Progenitor cell of endocrine pancreas (in vitro differentiated cells): ENCODE results near the gene PTPRM. TPM values are rescaled to one million over a fixed set of nuclear protein-coding genes. Genes with fewer than 3 reads are reported as not detected.

Source experiments
- DNase-seq: peaks from one replicate; pipeline ENCODE4 v3.0.0; 2021; ENCODE audit warnings: low spot score; ENCODE audit not compliant: unreplicated experiment
- H3K27ac Mint-ChIP-seq: 2 replicates; pipeline ENCODE4 v1.8.0; 2021; ENCODE audit warnings: mild to moderate bottlenecking, moderate library complexity, mixed read lengths
- H3K27me3 Mint-ChIP-seq: 2 replicates; pipeline ENCODE4 v1.8.0; 2021; ENCODE audit warnings: mixed read lengths
- H3K36me3 Mint-ChIP-seq: 2 replicates; pipeline ENCODE4 v1.8.0; 2022; ENCODE audit warnings: mixed read lengths; ENCODE audit not compliant: insufficient read depth
- H3K4me1 Mint-ChIP-seq: 2 replicates; pipeline ENCODE4 v1.8.0; 2021; ENCODE audit warnings: low read depth, mixed read lengths
- H3K4me3 Mint-ChIP-seq: 2 replicates; pipeline ENCODE4 v1.8.0; 2021; ENCODE audit warnings: low read depth, mild to moderate bottlenecking, moderate library complexity, mixed read lengths
- H3K9me3 Mint-ChIP-seq: 2 replicates; pipeline ENCODE4 v1.8.0; 2021; ENCODE audit warnings: low read depth, mixed read lengths
- CTCF ChIP-seq: fragments of 200-600 bp; sonication (generic); IDR thresholded peaks from one replicate; pipeline ENCODE4 v1.5.0; 2021; ENCODE audit warnings: antibody characterized with exemption, mild to moderate bottlenecking; ENCODE audit not compliant: unreplicated experiment
- total RNA-seq: library from RNA; stranded (reverse); gene quantifications from 2 replicates; pipeline ENCODE4 v1.2.1, GENCODE V29; 2021

PTPRM gene
- total RNA-seq, 1 donor from 2014 or later, result 23.2 TPM

GRCh38 chr18:8248576-8248975 is 681.5 kb downstream of the PTPRM start:
- H3K9me3 Mint-ChIP-seq, result peaks cover 2% of the 10 kb centered on the region
- H3K36me3 Mint-ChIP-seq, result no peaks in the 10 kb centered on the region
- no peak for DNase-seq
- no peaks in the 10 kb centered on the region for H3K27me3 Mint-ChIP-seq
- H3K4me1 Mint-ChIP-seq, result no peaks in the 10 kb centered on the region
- no peak for TF ChIP-seq CTCF
- no peak overlapping the region for H3K4me3 Mint-ChIP-seq
- H3K27ac Mint-ChIP-seq, result no peak overlapping the region

GRCh38 chr18:8249811-8250210 is 682.7 kb downstream of the PTPRM start:
- no peaks in the 10 kb centered on the region for H3K9me3 Mint-ChIP-seq
- no peaks in the 10 kb centered on the region for H3K36me3 Mint-ChIP-seq
- no peak for TF ChIP-seq CTCF
- no peaks in the 10 kb centered on the region for H3K27me3 Mint-ChIP-seq
- DNase-seq, result no peak
- H3K27ac Mint-ChIP-seq, result no peak overlapping the region
- no peak overlapping the region for H3K4me3 Mint-ChIP-seq
- H3K4me1 Mint-ChIP-seq, result no peaks in the 10 kb centered on the region

GRCh38 chr18:8252371-8252770 is 685.3 kb downstream of the PTPRM start:
- H3K4me1 Mint-ChIP-seq, result no peaks in the 10 kb centered on the region
- no peaks in the 10 kb centered on the region for H3K27me3 Mint-ChIP-seq
- no peaks in the 10 kb centered on the region for H3K9me3 Mint-ChIP-seq
- no peaks in the 10 kb centered on the region for H3K36me3 Mint-ChIP-seq
- no peak overlapping the region for H3K27ac Mint-ChIP-seq
- DNase-seq, result no peak
- TF ChIP-seq CTCF, result no peak
- H3K4me3 Mint-ChIP-seq, result no peak overlapping the region

- DNase-seq, result no peak
- TF ChIP-seq CTCF, result no peak
- H3K4me3 Mint-ChIP-seq, result no peak overlapping the region
- H3K9me3 Mint-ChIP-seq, result no peaks in the 10 kb centered on the region
- H3K36me3 Mint-ChIP-seq, result no peaks in the 10 kb centered on the region
- H3K27me3 Mint-ChIP-seq, result no peaks in the 10 kb centered on the region
- H3K4me1 Mint-ChIP-seq, result no peaks in the 10 kb centered on the region
- no peak overlapping the region for H3K27ac Mint-ChIP-seq
Observed at GRCh38 chr18:8253944-8254343, 686.8 kb downstream of the PTPRM start.

GRCh38 chr18:8254654-8255053 is 687.5 kb downstream of the PTPRM start:
- H3K27ac Mint-ChIP-seq, result no peak overlapping the region
- H3K9me3 Mint-ChIP-seq, result no peaks in the 10 kb centered on the region
- H3K36me3 Mint-ChIP-seq, result no peaks in the 10 kb centered on the region
- DNase-seq, result no peak
- no peaks in the 10 kb centered on the region for H3K4me1 Mint-ChIP-seq
- no peaks in the 10 kb centered on the region for H3K27me3 Mint-ChIP-seq
- no peak for TF ChIP-seq CTCF
- no peak overlapping the region for H3K4me3 Mint-ChIP-seq
